ENCODE measurements around the gene ZNF266. TPM values are rescaled to one million over a fixed set of nuclear protein-coding genes. Genes with fewer than 3 reads are reported as not detected.

Gene ZNF266
- total RNA-seq, 2 donors from 2014 or later, result 19.7 to 24.6 TPM

DNA sequence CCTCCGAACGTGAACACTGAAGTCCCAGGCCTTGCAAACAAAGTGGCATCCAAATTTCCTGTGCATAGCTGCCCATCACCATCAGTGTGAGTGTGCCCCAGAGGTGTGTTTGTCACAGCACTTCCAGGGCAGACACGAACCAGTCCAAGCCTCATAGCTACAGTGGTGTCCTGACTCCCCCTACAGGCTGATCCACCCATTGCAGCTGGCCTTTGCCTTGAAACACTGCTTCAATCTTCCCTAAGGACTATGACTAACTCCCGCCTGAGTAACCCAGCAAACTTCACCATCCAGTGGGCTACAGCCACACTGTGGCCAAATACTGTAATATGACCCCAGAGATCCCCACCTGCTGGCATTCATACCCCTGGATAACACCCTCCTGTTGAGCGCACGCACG is 3.9 kb downstream of the ZNF266 start:
- no peak overlapping the region for H3K4me3 Mint-ChIP-seq
- Histone ChIP-seq H3K27ac (ENCODE audit: low read depth, low read length) (no peak overlapping the region), H3K27me3 (ENCODE audit: control insufficient read depth, insufficient read depth, low read length, poor library complexity, severe bottlenecking) (no peaks in the 10 kb centered on the region), H3K9ac (ENCODE audit: extremely low read depth, low read length, poor library complexity, severe bottlenecking) (no peak overlapping the region), H3K4me1 (ENCODE audit: control insufficient read depth, insufficient read depth, low read length) (no peaks in the 10 kb centered on the region), H3K36me3 (ENCODE audit: control insufficient read depth, insufficient read depth, low read length) (peaks cover 50% of the 10 kb centered on the region), H3K9me3 (ENCODE audit: control insufficient read depth, low read length) (peaks cover 9% of the 10 kb centered on the region), H3K4me3 (ENCODE audit: low read length) (no peak overlapping the region)
- peak; percentile 92 for DNase-seq
- H3K27me3 Mint-ChIP-seq (ENCODE audit: insufficient read depth), result no peaks in the 10 kb centered on the region
- H3K27ac Mint-ChIP-seq, result peak overlapping the region; percentile 32
- H3K9me3 Mint-ChIP-seq, result peaks cover 10% of the 10 kb centered on the region
- peaks cover 55% of the 10 kb centered on the region for H3K36me3 Mint-ChIP-seq (ENCODE audit: low read depth)
- 88 to 89% methylated on average over 7 of the region's 7 CpGs for WGBS, 2 experiments (ENCODE audit: insufficient coverage in 1 of 2, insufficient read length in 1 of 2)
- peaks cover 4% of the 10 kb centered on the region for H3K4me1 Mint-ChIP-seq
- TF ChIP-seq, protein P1, sequence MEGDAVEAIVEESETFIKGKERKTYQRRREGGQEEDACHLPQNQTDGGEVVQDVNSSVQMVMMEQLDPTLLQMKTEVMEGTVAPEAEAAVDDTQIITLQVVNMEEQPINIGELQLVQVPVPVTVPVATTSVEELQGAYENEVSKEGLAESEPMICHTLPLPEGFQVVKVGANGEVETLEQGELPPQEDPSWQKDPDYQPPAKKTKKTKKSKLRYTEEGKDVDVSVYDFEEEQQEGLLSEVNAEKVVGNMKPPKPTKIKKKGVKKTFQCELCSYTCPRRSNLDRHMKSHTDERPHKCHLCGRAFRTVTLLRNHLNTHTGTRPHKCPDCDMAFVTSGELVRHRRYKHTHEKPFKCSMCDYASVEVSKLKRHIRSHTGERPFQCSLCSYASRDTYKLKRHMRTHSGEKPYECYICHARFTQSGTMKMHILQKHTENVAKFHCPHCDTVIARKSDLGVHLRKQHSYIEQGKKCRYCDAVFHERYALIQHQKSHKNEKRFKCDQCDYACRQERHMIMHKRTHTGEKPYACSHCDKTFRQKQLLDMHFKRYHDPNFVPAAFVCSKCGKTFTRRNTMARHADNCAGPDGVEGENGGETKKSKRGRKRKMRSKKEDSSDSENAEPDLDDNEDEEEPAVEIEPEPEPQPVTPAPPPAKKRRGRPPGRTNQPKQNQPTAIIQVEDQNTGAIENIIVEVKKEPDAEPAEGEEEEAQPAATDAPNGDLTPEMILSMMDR (conservative IDR thresholded peaks at IDR 0.05), result peak; percentile 76

DNA sequence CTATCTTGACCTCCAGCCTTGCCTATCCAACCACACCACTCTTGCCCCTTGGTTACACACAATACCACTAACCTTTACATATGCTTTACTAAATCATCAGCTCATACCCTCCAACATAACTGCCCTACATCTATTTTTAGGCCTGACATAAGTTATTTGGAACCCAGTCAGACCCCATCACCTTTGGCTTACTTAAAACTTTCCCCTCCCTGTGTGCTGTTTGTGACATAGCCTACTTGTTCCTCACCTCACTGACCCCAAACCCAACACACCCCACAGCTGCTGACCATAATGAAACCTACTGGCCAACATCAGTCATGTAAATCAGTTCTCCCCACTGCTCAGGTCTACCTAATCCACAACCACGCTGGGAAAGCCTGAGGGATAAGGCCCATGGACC is 4.9 kb downstream of the ZNF266 start:
- Mint-ChIP-seq H3K4me1 (peaks cover 4% of the 10 kb centered on the region), H3K27ac (no peak overlapping the region), H3K9me3 (peaks cover under 1% of the 10 kb centered on the region), H3K4me3 (no peak overlapping the region), H3K36me3 (ENCODE audit: low read depth) (peaks cover 58% of the 10 kb centered on the region), H3K27me3 (ENCODE audit: insufficient read depth) (no peaks in the 10 kb centered on the region)
- no peak overlapping the region for H3K27ac ChIP-seq (ENCODE audit: low read depth, low read length)
- no peak for DNase-seq
- no peak overlapping the region for H3K9ac ChIP-seq (ENCODE audit: extremely low read depth, low read length, poor library complexity, severe bottlenecking)
- WGBS, 2 experiments (ENCODE audit: insufficient coverage in 1 of 2, insufficient read length in 1 of 2), result 100% methylated on average over 1 of the region's 1 CpG; no CpG with 5 or more reads in 1 of the 2 experiments
- H3K27me3 ChIP-seq (ENCODE audit: control insufficient read depth, insufficient read depth, low read length, poor library complexity, severe bottlenecking), result no peaks in the 10 kb centered on the region
- no peaks in the 10 kb centered on the region for H3K4me1 ChIP-seq (ENCODE audit: control insufficient read depth, insufficient read depth, low read length)
- no peak overlapping the region for H3K4me3 ChIP-seq (ENCODE audit: low read length)
- TF ChIP-seq, protein P1 (conservative IDR thresholded peaks at IDR 0.05), result no peak
- H3K36me3 ChIP-seq (ENCODE audit: control insufficient read depth, insufficient read depth, low read length), result peaks cover 56% of the 10 kb centered on the region
- no peaks in the 10 kb centered on the region for H3K9me3 ChIP-seq (ENCODE audit: control insufficient read depth, low read length)

DNA sequence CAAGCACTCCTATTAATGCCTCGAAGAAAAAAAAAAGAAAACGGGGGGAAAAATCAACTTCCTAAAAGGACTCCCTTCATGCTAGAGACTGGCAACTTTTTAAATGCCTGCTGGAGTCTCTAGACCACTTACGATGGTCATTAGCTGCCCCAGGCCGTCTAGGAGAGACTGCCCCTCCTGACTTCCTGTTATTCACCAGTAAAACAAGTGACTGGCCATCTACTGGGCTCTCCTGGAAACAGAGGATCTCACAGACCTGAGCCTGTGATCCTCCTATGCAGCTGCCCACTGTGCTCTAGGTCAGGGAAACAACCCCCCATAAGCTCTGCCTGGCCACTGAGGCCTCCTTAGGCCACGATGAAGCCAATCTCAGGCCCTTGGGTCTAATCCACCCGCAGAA is 7.4 kb downstream of the ZNF266 start:
- Histone ChIP-seq H3K36me3 (ENCODE audit: control insufficient read depth, insufficient read depth, low read length) (peaks cover 69% of the 10 kb centered on the region), H3K27me3 (ENCODE audit: control insufficient read depth, insufficient read depth, low read length, poor library complexity, severe bottlenecking) (no peaks in the 10 kb centered on the region), H3K9me3 (ENCODE audit: control insufficient read depth, low read length) (peaks cover 4% of the 10 kb centered on the region), H3K4me1 (ENCODE audit: control insufficient read depth, insufficient read depth, low read length) (no peaks in the 10 kb centered on the region), H3K27ac (ENCODE audit: low read depth, low read length) (no peak overlapping the region), H3K9ac (ENCODE audit: extremely low read depth, low read length, poor library complexity, severe bottlenecking) (no peak overlapping the region), H3K4me3 (ENCODE audit: low read length) (no peak overlapping the region)
- TF ChIP-seq, protein P1 (conservative IDR thresholded peaks at IDR 0.05), result no peak
- peaks cover 3% of the 10 kb centered on the region for H3K9me3 Mint-ChIP-seq
- H3K27me3 Mint-ChIP-seq (ENCODE audit: insufficient read depth), result no peaks in the 10 kb centered on the region
- no peak overlapping the region for H3K4me3 Mint-ChIP-seq
- H3K36me3 Mint-ChIP-seq (ENCODE audit: low read depth), result peaks cover 72% of the 10 kb centered on the region
- DNase-seq, result no peak
- WGBS, 2 experiments (ENCODE audit: insufficient coverage in 1 of 2, insufficient read length in 1 of 2), result 80 to 82% methylated on average over 3 to 6 of the region's 6 CpGs
- H3K4me1 Mint-ChIP-seq, result no peaks in the 10 kb centered on the region
- H3K27ac Mint-ChIP-seq, result no peak overlapping the region
